ENCODE data around the gene WNT2B. TPM values are rescaled to one million over a fixed set of nuclear protein-coding genes. Genes with fewer than 3 reads are reported as not detected.
"Not testable (repeated sequence)": the region's sequence is repeated elsewhere in the genome, so short reads cannot be mapped to it uniquely, and the experiment has no call there.

WNT2B gene
- total and polyA plus RNA-seq, 2 donors (not counting 1 experiment from before 2014, with no cell fraction given): 0.54 to 5.2 TPM

DNA sequence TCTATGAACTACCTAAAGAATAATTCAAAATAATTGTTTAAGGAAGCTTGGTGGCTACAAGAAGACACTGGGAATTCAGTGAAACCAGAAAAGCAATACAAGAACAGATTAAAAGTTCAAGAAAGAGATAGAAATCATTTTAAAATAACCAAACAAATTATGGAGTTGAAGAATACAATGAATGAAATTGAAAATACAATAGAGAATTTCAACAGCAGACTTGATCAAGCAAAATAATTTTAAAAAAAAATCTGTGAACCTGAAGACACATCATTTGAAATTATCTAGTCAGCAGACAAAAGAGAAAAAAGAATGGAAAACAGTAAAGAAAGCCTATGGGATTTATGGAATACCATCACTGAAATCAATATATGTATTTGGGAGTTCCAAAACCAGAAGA is 31.2 kb upstream of the WNT2B start:
- peaks cover 0 to 7% (median 4%) of the 10 kb centered on the region in 4 experiments for H3K27me3 ChIP-seq (replicated peaks in 1 of 4; ENCODE audit: control extremely low read depth in 1 of 4, control insufficient read depth in 3 of 4, insufficient read depth in 4 of 4, low read length in 3 of 4)
- no peak overlapping the region for H3K4me2 ChIP-seq (replicated peaks; ENCODE audit: low read depth, low read length, poor library complexity, severe bottlenecking)
- no peaks in the 10 kb centered on the region for H3K4me1 Mint-ChIP-seq
- H2AFZ ChIP-seq (ENCODE audit: insufficient read depth, low read depth, low read length, poor library complexity, severe bottlenecking): no peak overlapping the region
- H3K27me3 Mint-ChIP-seq: peaks cover 43% of the 10 kb centered on the region
- H4K20me1 ChIP-seq (ENCODE audit: control insufficient read depth, insufficient read depth, low read length, poor library complexity, severe bottlenecking): no peaks in the 10 kb centered on the region
- no peaks in the 10 kb centered on the region for H3K36me3 ChIP-seq (replicated peaks in 1 of 2; ENCODE audit: control extremely low read depth in 1 of 2, control insufficient read depth in 1 of 2, extremely low read depth in 1 of 2, insufficient read depth in 2 of 2, low read length in 1 of 2)
- no peak overlapping the region for H3K9ac ChIP-seq (ENCODE audit: low read length)
- H3K4me1 ChIP-seq (ENCODE audit: control insufficient read depth in 2 of 2, insufficient read depth in 2 of 2, low read length in 2 of 2): no peaks in the 10 kb centered on the region
- intact Hi-C loops (cut with micrococcal nuclease): no loop called here
- H3K4me3 Mint-ChIP-seq: no peak overlapping the region
- H3K27ac ChIP-seq (ENCODE audit: low read length in 2 of 2): no peak overlapping the region
- peaks cover 11% of the 10 kb centered on the region for H3K9me3 Mint-ChIP-seq (ENCODE audit: insufficient read depth)
- TF ChIP-seq, protein P1, sequence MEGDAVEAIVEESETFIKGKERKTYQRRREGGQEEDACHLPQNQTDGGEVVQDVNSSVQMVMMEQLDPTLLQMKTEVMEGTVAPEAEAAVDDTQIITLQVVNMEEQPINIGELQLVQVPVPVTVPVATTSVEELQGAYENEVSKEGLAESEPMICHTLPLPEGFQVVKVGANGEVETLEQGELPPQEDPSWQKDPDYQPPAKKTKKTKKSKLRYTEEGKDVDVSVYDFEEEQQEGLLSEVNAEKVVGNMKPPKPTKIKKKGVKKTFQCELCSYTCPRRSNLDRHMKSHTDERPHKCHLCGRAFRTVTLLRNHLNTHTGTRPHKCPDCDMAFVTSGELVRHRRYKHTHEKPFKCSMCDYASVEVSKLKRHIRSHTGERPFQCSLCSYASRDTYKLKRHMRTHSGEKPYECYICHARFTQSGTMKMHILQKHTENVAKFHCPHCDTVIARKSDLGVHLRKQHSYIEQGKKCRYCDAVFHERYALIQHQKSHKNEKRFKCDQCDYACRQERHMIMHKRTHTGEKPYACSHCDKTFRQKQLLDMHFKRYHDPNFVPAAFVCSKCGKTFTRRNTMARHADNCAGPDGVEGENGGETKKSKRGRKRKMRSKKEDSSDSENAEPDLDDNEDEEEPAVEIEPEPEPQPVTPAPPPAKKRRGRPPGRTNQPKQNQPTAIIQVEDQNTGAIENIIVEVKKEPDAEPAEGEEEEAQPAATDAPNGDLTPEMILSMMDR (IDR thresholded peaks at IDR 0.05): no peak
- TF ChIP-seq EZH2 (IDR thresholded peaks at IDR 0.05; ENCODE audit: borderline replicate concordance, insufficient read depth, low read depth, low read length, poor library complexity, severe bottlenecking): no peak
- H3K9me3 ChIP-seq (ENCODE audit: control extremely low read depth in 1 of 3, control insufficient read depth in 2 of 3, insufficient read depth in 1 of 3, low read length in 2 of 3): peaks cover 0 to 48% (median 28%) of the 10 kb centered on the region in 3 donors
- no peaks in the 10 kb centered on the region for H3K79me2 ChIP-seq (ENCODE audit: control insufficient read depth, insufficient read depth, low read length)
- DNase-seq (no peak), ATAC-seq (ENCODE audit: low read depth) (no peak)
- POLR2A ChIA-PET: no interaction called here
- no peak overlapping the region for H3K4me3 ChIP-seq (ENCODE audit: control extremely low read depth in 1 of 5, extremely low read depth in 1 of 5, insufficient read depth in 1 of 5, low read depth in 2 of 5, low read length in 4 of 5)
- no peak overlapping the region for H3K27ac Mint-ChIP-seq
- CTCF ChIA-PET: no interaction called here

DNA sequence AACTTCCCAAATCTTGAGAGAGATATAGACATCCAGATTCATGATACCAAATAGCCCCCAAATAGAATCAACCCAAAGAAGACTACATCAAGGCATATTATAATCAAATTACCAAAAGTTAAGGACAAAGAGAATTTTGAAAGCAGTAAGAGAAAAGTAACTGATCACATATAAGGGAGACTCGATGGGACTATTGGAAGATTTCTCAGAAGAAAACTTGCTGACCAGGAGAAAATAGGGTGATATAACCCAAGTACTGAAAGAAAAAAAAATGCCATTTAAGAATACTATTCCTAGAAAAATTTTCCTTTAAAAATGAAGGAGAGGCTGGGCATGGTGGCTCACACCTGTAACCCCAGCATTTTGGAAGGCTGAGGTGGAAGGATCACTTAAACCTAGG is 30.5 kb upstream of the WNT2B start:
- H3K4me3 ChIP-seq (ENCODE audit: control extremely low read depth in 1 of 5, extremely low read depth in 1 of 5, insufficient read depth in 1 of 5, low read depth in 2 of 5, low read length in 4 of 5): no peak overlapping the region
- H3K36me3 ChIP-seq (replicated peaks in 1 of 2; ENCODE audit: control extremely low read depth in 1 of 2, control insufficient read depth in 1 of 2, extremely low read depth in 1 of 2, insufficient read depth in 2 of 2, low read length in 1 of 2): no peaks in the 10 kb centered on the region
- H3K27ac ChIP-seq (ENCODE audit: low read length in 2 of 2): no peak overlapping the region
- no peak overlapping the region for H3K27ac Mint-ChIP-seq
- H3K4me1 ChIP-seq (ENCODE audit: control insufficient read depth in 2 of 2, insufficient read depth in 2 of 2, low read length in 2 of 2): no peaks in the 10 kb centered on the region
- DNase-seq (no peak), ATAC-seq (ENCODE audit: low read depth) (no peak)
- H3K27me3 Mint-ChIP-seq: peaks cover 39% of the 10 kb centered on the region
- peaks cover 11% of the 10 kb centered on the region for H3K9me3 Mint-ChIP-seq (ENCODE audit: insufficient read depth)
- POLR2A ChIA-PET: no interaction called here
- no peaks in the 10 kb centered on the region for H3K4me1 Mint-ChIP-seq
- no CpG with 5 or more reads among the region's 1 CpG for WGBS (ENCODE audit: insufficient coverage)
- CTCF ChIA-PET: no interaction called here
- no peak overlapping the region for H2AFZ ChIP-seq (ENCODE audit: insufficient read depth, low read depth, low read length, poor library complexity, severe bottlenecking)
- H3K9ac ChIP-seq (ENCODE audit: low read length): no peak overlapping the region
- no peaks in the 10 kb centered on the region for H4K20me1 ChIP-seq (ENCODE audit: control insufficient read depth, insufficient read depth, low read length, poor library complexity, severe bottlenecking)
- no peaks in the 10 kb centered on the region for H3K79me2 ChIP-seq (ENCODE audit: control insufficient read depth, insufficient read depth, low read length)
- H3K4me3 Mint-ChIP-seq: no peak overlapping the region
- TF ChIP-seq EZH2 (IDR thresholded peaks at IDR 0.05; ENCODE audit: borderline replicate concordance, insufficient read depth, low read depth, low read length, poor library complexity, severe bottlenecking): no peak
- TF ChIP-seq, protein P1 (IDR thresholded peaks at IDR 0.05): no peak
- intact Hi-C loops (cut with micrococcal nuclease): no loop called here
- no peak overlapping the region for H3K4me2 ChIP-seq (replicated peaks; ENCODE audit: low read depth, low read length, poor library complexity, severe bottlenecking)
- peaks cover 0 to 6% (median 3%) of the 10 kb centered on the region in 4 experiments for H3K27me3 ChIP-seq (replicated peaks in 1 of 4; ENCODE audit: control extremely low read depth in 1 of 4, control insufficient read depth in 3 of 4, insufficient read depth in 4 of 4, low read length in 3 of 4)
- peaks cover 0 to 48% (median 28%) of the 10 kb centered on the region in 3 donors for H3K9me3 ChIP-seq (ENCODE audit: control extremely low read depth in 1 of 3, control insufficient read depth in 2 of 3, insufficient read depth in 1 of 3, low read length in 2 of 3)

GRCh38 chr1:112486063-112486462 is 22.7 kb upstream of the WNT2B start:
- CTCF ChIA-PET: interaction anchor here (0.9 kb wide), 1 partner anchor 15 kb away, joined by 3 read pairs; no protein-coding TSS in a partner anchor
- H3K9me3 Mint-ChIP-seq (ENCODE audit: insufficient read depth); DNase-seq: not testable (repeated sequence)

More at GRCh38 chr1:112486063-112486462, 22.7 kb upstream of the WNT2B start:
- POLR2A ChIA-PET; H3K4me3 ChIP-seq (ENCODE audit: control extremely low read depth in 1 of 5, extremely low read depth in 1 of 5, insufficient read depth in 1 of 5, low read depth in 2 of 5, low read length in 4 of 5); H3K4me3 Mint-ChIP-seq; H3K4me1 ChIP-seq (ENCODE audit: control insufficient read depth in 2 of 2, insufficient read depth in 2 of 2, low read length in 2 of 2); H3K27me3 ChIP-seq (replicated peaks in 1 of 4; ENCODE audit: control extremely low read depth in 1 of 4, control insufficient read depth in 3 of 4, insufficient read depth in 4 of 4, low read length in 3 of 4); H4K20me1 ChIP-seq (ENCODE audit: control insufficient read depth, insufficient read depth, low read length, poor library complexity, severe bottlenecking); H3K9me3 ChIP-seq (ENCODE audit: control extremely low read depth in 1 of 3, control insufficient read depth in 2 of 3, insufficient read depth in 1 of 3, low read length in 2 of 3); H3K27ac ChIP-seq (ENCODE audit: low read length in 2 of 2); H3K9ac ChIP-seq (ENCODE audit: low read length); H3K27ac Mint-ChIP-seq; ATAC-seq (ENCODE audit: low read depth); intact Hi-C loops (cut with micrococcal nuclease); H2AFZ ChIP-seq (ENCODE audit: insufficient read depth, low read depth, low read length, poor library complexity, severe bottlenecking); H3K79me2 ChIP-seq (ENCODE audit: control insufficient read depth, insufficient read depth, low read length); H3K4me2 ChIP-seq (replicated peaks; ENCODE audit: low read depth, low read length, poor library complexity, severe bottlenecking); H3K4me1 Mint-ChIP-seq; H3K36me3 ChIP-seq (replicated peaks in 1 of 2; ENCODE audit: control extremely low read depth in 1 of 2, control insufficient read depth in 1 of 2, extremely low read depth in 1 of 2, insufficient read depth in 2 of 2, low read length in 1 of 2): not testable (repeated sequence)
- peaks cover 20% of the 10 kb centered on the region for H3K27me3 Mint-ChIP-seq
- WGBS (ENCODE audit: insufficient coverage): no CpG with 5 or more reads among the region's 1 CpG
